GM23248 (cell line): ENCODE data around the gene KDM6A.

Source experiments
- EZH2 ChIP-seq: fragments of 200-600 bp; sonication (generic); IDR thresholded peaks from 2 replicates; pipeline ENCODE4 v1.6.1; 2018; ENCODE audit warnings: antibody characterized with exemption, mild to moderate bottlenecking; ENCODE audit not compliant: insufficient read depth, poor library complexity, severe bottlenecking
- EZH2phosphoT487 ChIP-seq: fragments of 200-600 bp; sonication (generic); IDR thresholded peaks from 2 replicates; pipeline ENCODE4 v1.6.1; 2018; ENCODE audit warnings: antibody characterized with exemption, moderate library complexity, mild to moderate bottlenecking, low read depth; ENCODE audit not compliant: insufficient read depth

GRCh38 chrX:44882635-44883034 lies 9.6 kb downstream of the KDM6A start:
- TF ChIP-seq EZH2 (no peak), EZH2phosphoT487 (no peak)
